Ammon's horn (tissue), 1 donor: Measurements from ENCODE around the gene C6orf141.
"Not testable (repeated sequence)": the region's sequence is repeated elsewhere in the genome, so short reads cannot be mapped to it uniquely, and the experiment has no call there.

ENCODE experiments used
- DNase-seq: peaks from one replicate; pipeline ENCODE4 v3.0.0-alpha.2; 2016; ENCODE audit warnings: low spot score

Gene C6orf141

GRCh38 chr6:49579649-49580048 is 29.2 kb downstream of the C6orf141 start:
- no peak for DNase-seq

GRCh38 chr6:49582529-49582928 is 32.1 kb downstream of the C6orf141 start:
- no peak for DNase-seq

GRCh38 chr6:49587262-49587661 is 36.8 kb downstream of the C6orf141 start:
- not testable (repeated sequence) for DNase-seq
